Measurements from ENCODE around the gene SORCS1.

The SORCS1 gene

GRCh38 chr10:106716381-106716780, 448.1 kb downstream of the SORCS1 start:
- Histone ChIP-seq H4K20me1 (ENCODE audit: control insufficient read depth, insufficient read depth, low read depth, low read length) (no peaks in the 10 kb centered on the region), H3K4me3 (ENCODE audit: low read length) (no peak overlapping the region), H3K9me2 (replicated peaks; ENCODE audit: control insufficient read depth, low read length) (no peaks in the 10 kb centered on the region), H3K79me2 (ENCODE audit: control insufficient read depth, low read length) (no peaks in the 10 kb centered on the region), H3K9me3 (ENCODE audit: control insufficient read depth, insufficient read depth, low read length) (no peaks in the 10 kb centered on the region), H3K4me1 (ENCODE audit: control insufficient read depth, low read length) (no peaks in the 10 kb centered on the region), H3K27ac (ENCODE audit: low read depth, low read length) (no peak overlapping the region), H3K36me3 (ENCODE audit: control insufficient read depth, low read length) (no peaks in the 10 kb centered on the region), H3F3A (ENCODE audit: control insufficient read depth, insufficient read depth) (no peaks in the 10 kb centered on the region), H3K4me2 (ENCODE audit: low read length) (no peak overlapping the region), H3K27me3 (ENCODE audit: control insufficient read depth, low read length) (no peaks in the 10 kb centered on the region)
- TF ChIP-seq CTCF (IDR thresholded peaks at IDR 0.05; ENCODE audit: low read depth, low read length, poor library complexity, severe bottlenecking) = no peak
- TF ChIP-seq EZH2phosphoT487 (IDR thresholded peaks at IDR 0.05; ENCODE audit: borderline replicate concordance, low read length) = no peak

GRCh38 chr10:106714734-106715555, 449.6 kb downstream of the SORCS1 start:
- no peak overlapping the region for H3K4me3 ChIP-seq (ENCODE audit: low read length)
- no peaks in the 10 kb centered on the region for H3K79me2 ChIP-seq (ENCODE audit: control insufficient read depth, low read length)
- H3K36me3 ChIP-seq (ENCODE audit: control insufficient read depth, low read length) = no peaks in the 10 kb centered on the region
- no peaks in the 10 kb centered on the region for H3K9me2 ChIP-seq (replicated peaks; ENCODE audit: control insufficient read depth, low read length)
- H3K4me2 ChIP-seq (ENCODE audit: low read length) = no peak overlapping the region
- no peaks in the 10 kb centered on the region for H3F3A ChIP-seq (ENCODE audit: control insufficient read depth, insufficient read depth)
- H3K4me1 ChIP-seq (ENCODE audit: control insufficient read depth, low read length) = no peaks in the 10 kb centered on the region
- no peak overlapping the region for H3K27ac ChIP-seq (ENCODE audit: low read depth, low read length)
- H3K27me3 ChIP-seq (ENCODE audit: control insufficient read depth, low read length) = no peaks in the 10 kb centered on the region
- no peak for TF ChIP-seq EZH2phosphoT487 (IDR thresholded peaks at IDR 0.05; ENCODE audit: borderline replicate concordance, low read length)
- TF ChIP-seq CTCF (IDR thresholded peaks at IDR 0.05; ENCODE audit: low read depth, low read length, poor library complexity, severe bottlenecking) = no peak
- no peaks in the 10 kb centered on the region for H3K9me3 ChIP-seq (ENCODE audit: control insufficient read depth, insufficient read depth, low read length)
- H4K20me1 ChIP-seq (ENCODE audit: control insufficient read depth, insufficient read depth, low read depth, low read length) = no peaks in the 10 kb centered on the region

- Histone ChIP-seq H3F3A (ENCODE audit: control insufficient read depth, insufficient read depth) (no peaks in the 10 kb centered on the region), H3K79me2 (ENCODE audit: control insufficient read depth, low read length) (no peaks in the 10 kb centered on the region), H3K9me2 (replicated peaks; ENCODE audit: control insufficient read depth, low read length) (no peaks in the 10 kb centered on the region), H3K36me3 (ENCODE audit: control insufficient read depth, low read length) (no peaks in the 10 kb centered on the region), H3K4me1 (ENCODE audit: control insufficient read depth, low read length) (no peaks in the 10 kb centered on the region), H3K9me3 (ENCODE audit: control insufficient read depth, insufficient read depth, low read length) (no peaks in the 10 kb centered on the region), H3K27me3 (ENCODE audit: control insufficient read depth, low read length) (no peaks in the 10 kb centered on the region), H3K4me3 (ENCODE audit: low read length) (no peak overlapping the region), H3K27ac (ENCODE audit: low read depth, low read length) (no peak overlapping the region), H4K20me1 (ENCODE audit: control insufficient read depth, insufficient read depth, low read depth, low read length) (no peaks in the 10 kb centered on the region), H3K4me2 (ENCODE audit: low read length) (no peak overlapping the region)
- TF ChIP-seq EZH2phosphoT487 (IDR thresholded peaks at IDR 0.05; ENCODE audit: borderline replicate concordance, low read length) (no peak), CTCF (IDR thresholded peaks at IDR 0.05; ENCODE audit: low read depth, low read length, poor library complexity, severe bottlenecking) (no peak)
Measured at GRCh38 chr10:106713846-106714245, 450.7 kb downstream of the SORCS1 start.
